Medulla oblongata (tissue), 1 donor: ENCODE measurements around the gene AZI2.

Experiments
- DNase-seq: peaks from one replicate; pipeline ENCODE4 v3.0.0-alpha.2; 2015; ENCODE audit errors: extremely low spot score

Gene AZI2

GRCh38 chr3:28300345-28300962 is 48.2 kb downstream of the AZI2 start:
- DNase-seq = no peak

- DNase-seq = no peak
Measured at GRCh38 chr3:28299705-28300104, 48.9 kb downstream of the AZI2 start.

- DNase-seq = no peak
Measured at GRCh38 chr3:28295898-28296490, 52.6 kb downstream of the AZI2 start.

- DNase-seq = no peak
Measured at GRCh38 chr3:28294667-28295413, 53.8 kb downstream of the AZI2 start.

GRCh38 chr3:28292622-28293021 is 56.0 kb downstream of the AZI2 start:
- DNase-seq = no peak

GRCh38 chr3:28291577-28291976 is 57.0 kb downstream of the AZI2 start:
- no peak for DNase-seq

- DNase-seq = no peak
Measured at GRCh38 chr3:28290863-28291300, 57.7 kb downstream of the AZI2 start.

- no peak for DNase-seq
Measured at GRCh38 chr3:28287046-28287445, 61.6 kb downstream of the AZI2 start.

GRCh38 chr3:28286595-28286994 is 62.0 kb downstream of the AZI2 start:
- peak; percentile 61 for DNase-seq

GRCh38 chr3:28280781-28281180 is 67.8 kb downstream of the AZI2 start:
- no peak for DNase-seq

- no peak for DNase-seq
Measured at GRCh38 chr3:28279770-28280169, 68.9 kb downstream of the AZI2 start.

- DNase-seq = no peak
Measured at GRCh38 chr3:28278918-28279317, 69.7 kb downstream of the AZI2 start.

- no peak for DNase-seq
Measured at GRCh38 chr3:28273837-28274236, 74.8 kb downstream of the AZI2 start.
